RWPE2 (cell line): ENCODE results near the gene HEBP1.

Experiments used
- ATAC-seq: fragments of 200-7000 bp; cut with Tn5 transposase; 3 replicates; pipeline ENCODE4 v1.9.1; 2021; ENCODE audit warnings: low read depth
- DNase-seq: peaks from one replicate; pipeline ENCODE4 v3.0.0-alpha.2; 2020; ENCODE audit warnings: low spot score
- H3K27ac ChIP-seq: fragments of 450-650 bp; 2 replicates; pipeline ENCODE4 v1.5.1; 2017; ENCODE audit warnings: mild to moderate bottlenecking; ENCODE audit not compliant: poor library complexity, severe bottlenecking
- H3K27me3 ChIP-seq: fragments of 250-450 bp; sonication (Bioruptor Pico); 2 replicates; pipeline ENCODE4 v1.5.1; 2021; ENCODE audit warnings: mild to moderate bottlenecking, moderate library complexity; ENCODE audit not compliant: insufficient read depth, poor library complexity, severe bottlenecking
- H3K36me3 ChIP-seq: fragments of 250-450 bp; sonication (Bioruptor Pico); 2 replicates; pipeline ENCODE4 v1.5.1; 2020; ENCODE audit warnings: low read depth, mild to moderate bottlenecking, moderate library complexity
- H3K4me1 ChIP-seq: fragments of 250-450 bp; sonication (Bioruptor Pico); 2 replicates; pipeline ENCODE4 v1.5.1; 2021; ENCODE audit warnings: mild to moderate bottlenecking, moderate library complexity; ENCODE audit not compliant: insufficient read depth, poor library complexity, severe bottlenecking
- H3K4me3 ChIP-seq: fragments of 250-450 bp; sonication (Bioruptor Pico); 2 replicates; pipeline ENCODE4 v1.5.1; 2021; ENCODE audit warnings: mild to moderate bottlenecking, moderate library complexity; ENCODE audit not compliant: severe bottlenecking
- H3K9me3 ChIP-seq: fragments of 250-450 bp; sonication (Bioruptor Pico); 2 replicates; pipeline ENCODE4 v1.5.1; 2021; ENCODE audit warnings: mild to moderate bottlenecking, moderate library complexity; ENCODE audit not compliant: severe bottlenecking
- CTCF ChIP-seq: fragments of 450-650 bp; IDR thresholded peaks from one replicate; pipeline ENCODE4 v1.5.1; 2017; ENCODE audit warnings: mild to moderate bottlenecking, moderate library complexity; ENCODE audit not compliant: poor library complexity, severe bottlenecking

The HEBP1 gene

GRCh38 chr12:12995088-12995487 lies 5.0 kb downstream of the HEBP1 start:
- H3K4me1 ChIP-seq, result no peaks in the 10 kb centered on the region
- H3K27ac ChIP-seq, result no peak overlapping the region
- H3K4me3 ChIP-seq, result no peak overlapping the region
- no peak for TF ChIP-seq CTCF
- DNase-seq, result no peak
- H3K9me3 ChIP-seq, result no peaks in the 10 kb centered on the region
- no peak for ATAC-seq
- no peaks in the 10 kb centered on the region for H3K36me3 ChIP-seq
- H3K27me3 ChIP-seq, result no peaks in the 10 kb centered on the region

GRCh38 chr12:12993367-12993766 lies 6.7 kb downstream of the HEBP1 start:
- no peaks in the 10 kb centered on the region for H3K36me3 ChIP-seq
- DNase-seq (no peak), ATAC-seq (no peak)
- H3K4me3 ChIP-seq, result no peak overlapping the region
- no peak for TF ChIP-seq CTCF
- H3K9me3 ChIP-seq, result no peaks in the 10 kb centered on the region
- peak overlapping the region; percentile 26 for H3K27ac ChIP-seq
- H3K4me1 ChIP-seq, result no peaks in the 10 kb centered on the region
- H3K27me3 ChIP-seq, result no peaks in the 10 kb centered on the region

- ATAC-seq, result peak; percentile 76
- H3K27me3 ChIP-seq, result no peaks in the 10 kb centered on the region
- no peaks in the 10 kb centered on the region for H3K36me3 ChIP-seq
- no peak overlapping the region for H3K4me3 ChIP-seq
- H3K27ac ChIP-seq, result peak overlapping the region; percentile 26
- no peak for DNase-seq
- TF ChIP-seq CTCF, result no peak
- no peaks in the 10 kb centered on the region for H3K9me3 ChIP-seq
- H3K4me1 ChIP-seq, result no peaks in the 10 kb centered on the region
Measured at GRCh38 chr12:12992418-12993130, 7.5 kb downstream of the HEBP1 start.

GRCh38 chr12:12990700-12991468 lies 9.2 kb downstream of the HEBP1 start:
- ATAC-seq, result no peak
- no peak overlapping the region for H3K27ac ChIP-seq

More at GRCh38 chr12:12990700-12991468, 9.2 kb downstream of the HEBP1 start:
- Histone ChIP-seq H3K4me1 (no peaks in the 10 kb centered on the region), H3K9me3 (no peaks in the 10 kb centered on the region), H3K4me3 (no peak overlapping the region), H3K36me3 (peaks cover 6% of the 10 kb centered on the region), H3K27me3 (no peaks in the 10 kb centered on the region)
- TF ChIP-seq CTCF, result no peak
- DNase-seq, result no peak
